Cardiac muscle cell (in vitro differentiated cells and primary cell): ENCODE measurements around the gene NSG1. TPM values are rescaled to one million over a fixed set of nuclear protein-coding genes. Genes with fewer than 3 reads are reported as not detected.

Experiments
- DNase-seq, 2 donors: peaks; one replicate each; pipeline versions ENCODE4 v3.0.0 to v3.0.0-alpha.2; 2010 to 2017; ENCODE audit warnings: low read depth in 1 of 2, low spot score in 1 of 2
- H3K27ac ChIP-seq: fragments of 200-600 bp; sonication (generic); 2 replicates; pipeline ENCODE4 v1.5.1; 2016
- H3K27me3 ChIP-seq: fragments of 200-600 bp; sonication (generic); 2 replicates; pipeline ENCODE4 v1.6.0; 2016; ENCODE audit warnings: control low read depth
- H3K36me3 ChIP-seq: fragments of 200-600 bp; sonication (generic); 2 replicates; pipeline ENCODE4 v1.5.1; 2016; ENCODE audit warnings: control low read depth
- H3K4me1 ChIP-seq: fragments of 200-600 bp; sonication (generic); 2 replicates; pipeline ENCODE4 v1.8.1; 2017; ENCODE audit warnings: low read depth, mild to moderate bottlenecking, mixed run types
- H3K4me3 ChIP-seq: fragments of 200-600 bp; sonication (generic); 2 replicates; pipeline ENCODE4 v1.5.1; 2016; ENCODE audit warnings: mild to moderate bottlenecking
- H3K9me3 ChIP-seq: fragments of 200-600 bp; sonication (generic); 2 replicates; pipeline ENCODE4 v1.5.1; 2017; ENCODE audit warnings: low read depth, mild to moderate bottlenecking, control low read depth
- CTCF ChIP-seq: IDR thresholded peaks from 2 replicates; pipeline ENCODE4 v1.5.1; 2012; ENCODE audit warnings: low read depth, mild to moderate bottlenecking, low read length
- polyA plus RNA-seq: library from polyadenylated mRNA; unstranded; fragments of >200 nt; fragmentation: Nextera tagmentation; extraction: Ambion mirVana; gene quantifications from 2 replicates; pipeline ENCODE4 v1.2.1, GENCODE V29; 2016
- total RNA-seq: library from RNA; depleted of rRNA; stranded (reverse); fragments of >200 nt; gene quantifications from 2 replicates; pipeline ENCODE4 v1.2.3, GENCODE V29; 2016

Gene NSG1
- total and polyA plus RNA-seq, 2 experiments from 2014 or later, result 4.0 to 18.4 TPM

GRCh38 chr4:4390515-4391240 lies 3.8 kb downstream of the NSG1 start:
- H3K27ac ChIP-seq, result no peak overlapping the region
- no peak for DNase-seq
- TF ChIP-seq CTCF, result no peak
- peaks cover 76% of the 10 kb centered on the region for H3K27me3 ChIP-seq
- H3K4me3 ChIP-seq, result no peak overlapping the region
- H3K36me3 ChIP-seq, result no peaks in the 10 kb centered on the region
- H3K9me3 ChIP-seq, result no peaks in the 10 kb centered on the region
- no peaks in the 10 kb centered on the region for H3K4me1 ChIP-seq

- H3K4me3 ChIP-seq, result no peak overlapping the region
- H3K36me3 ChIP-seq, result no peaks in the 10 kb centered on the region
- H3K27ac ChIP-seq, result no peak overlapping the region
- TF ChIP-seq CTCF, result no peak
- no peaks in the 10 kb centered on the region for H3K4me1 ChIP-seq
- peaks cover 64% of the 10 kb centered on the region for H3K27me3 ChIP-seq
- DNase-seq, result no peak
- no peaks in the 10 kb centered on the region for H3K9me3 ChIP-seq
Observed at GRCh38 chr4:4391866-4392265, 5.0 kb downstream of the NSG1 start.

- Histone ChIP-seq H3K4me1 (no peaks in the 10 kb centered on the region), H3K27me3 (peaks cover 56% of the 10 kb centered on the region), H3K9me3 (no peaks in the 10 kb centered on the region), H3K36me3 (no peaks in the 10 kb centered on the region), H3K4me3 (no peak overlapping the region), H3K27ac (no peak overlapping the region)
- DNase-seq, result peak in 1 of 2 donors; percentile 66
- TF ChIP-seq CTCF, result no peak
Observed at GRCh38 chr4:4392501-4393183, 5.7 kb downstream of the NSG1 start.

GRCh38 chr4:4394644-4395043 lies 7.7 kb downstream of the NSG1 start:
- TF ChIP-seq CTCF, result no peak
- DNase-seq, result peak in 1 of 2 donors; percentile 83

GRCh38 chr4:4395371-4395770 lies 8.5 kb downstream of the NSG1 start:
- Histone ChIP-seq H3K36me3 (no peaks in the 10 kb centered on the region), H3K4me3 (no peak overlapping the region), H3K9me3 (no peaks in the 10 kb centered on the region), H3K27ac (no peak overlapping the region), H3K4me1 (no peaks in the 10 kb centered on the region), H3K27me3 (peaks cover 29% of the 10 kb centered on the region)
- TF ChIP-seq CTCF, result no peak
- DNase-seq, result no peak

More at GRCh38 chr4:4394644-4395043, 7.7 kb downstream of the NSG1 start:
- H3K4me1 ChIP-seq, result no peaks in the 10 kb centered on the region
- no peak overlapping the region for H3K4me3 ChIP-seq
- H3K36me3 ChIP-seq, result no peaks in the 10 kb centered on the region
- no peak overlapping the region for H3K27ac ChIP-seq
- H3K27me3 ChIP-seq, result peaks cover 36% of the 10 kb centered on the region
- no peaks in the 10 kb centered on the region for H3K9me3 ChIP-seq
